Measurements from ENCODE around the gene CARD19. TPM values are rescaled to one million over a fixed set of nuclear protein-coding genes. Genes with fewer than 3 reads are reported as not detected.

CARD19 gene
- total RNA-seq, 1 donor = 38.9 TPM

GRCh38 chr9:93105620-93106019, 9.6 kb downstream of the CARD19 start:
- TF ChIP-seq, protein P1, sequence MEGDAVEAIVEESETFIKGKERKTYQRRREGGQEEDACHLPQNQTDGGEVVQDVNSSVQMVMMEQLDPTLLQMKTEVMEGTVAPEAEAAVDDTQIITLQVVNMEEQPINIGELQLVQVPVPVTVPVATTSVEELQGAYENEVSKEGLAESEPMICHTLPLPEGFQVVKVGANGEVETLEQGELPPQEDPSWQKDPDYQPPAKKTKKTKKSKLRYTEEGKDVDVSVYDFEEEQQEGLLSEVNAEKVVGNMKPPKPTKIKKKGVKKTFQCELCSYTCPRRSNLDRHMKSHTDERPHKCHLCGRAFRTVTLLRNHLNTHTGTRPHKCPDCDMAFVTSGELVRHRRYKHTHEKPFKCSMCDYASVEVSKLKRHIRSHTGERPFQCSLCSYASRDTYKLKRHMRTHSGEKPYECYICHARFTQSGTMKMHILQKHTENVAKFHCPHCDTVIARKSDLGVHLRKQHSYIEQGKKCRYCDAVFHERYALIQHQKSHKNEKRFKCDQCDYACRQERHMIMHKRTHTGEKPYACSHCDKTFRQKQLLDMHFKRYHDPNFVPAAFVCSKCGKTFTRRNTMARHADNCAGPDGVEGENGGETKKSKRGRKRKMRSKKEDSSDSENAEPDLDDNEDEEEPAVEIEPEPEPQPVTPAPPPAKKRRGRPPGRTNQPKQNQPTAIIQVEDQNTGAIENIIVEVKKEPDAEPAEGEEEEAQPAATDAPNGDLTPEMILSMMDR (IDR thresholded peaks at IDR 0.05; ENCODE audit: insufficient read depth, low read length) = no peak
- DNase-seq (ENCODE audit: low read depth) = no peak
- H3K4me3 ChIP-seq (ENCODE audit: low read depth, low read length) = no peak overlapping the region

GRCh38 chr9:93107151-93107824, 11.3 kb downstream of the CARD19 start:
- no peak overlapping the region for H3K4me3 ChIP-seq (ENCODE audit: low read depth, low read length)

GRCh38 chr9:93107825-93108161, 11.8 kb downstream of the CARD19 start:
- TF ChIP-seq, protein P1 (IDR thresholded peaks at IDR 0.05; ENCODE audit: insufficient read depth, low read length) = no peak
- no peak overlapping the region for H3K4me3 ChIP-seq (ENCODE audit: low read depth, low read length)

More at GRCh38 chr9:93107151-93107824, 11.3 kb downstream of the CARD19 start:
- DNase-seq (ENCODE audit: low read depth) = no peak
- TF ChIP-seq, protein P1 (IDR thresholded peaks at IDR 0.05; ENCODE audit: insufficient read depth, low read length) = no peak

DNA sequence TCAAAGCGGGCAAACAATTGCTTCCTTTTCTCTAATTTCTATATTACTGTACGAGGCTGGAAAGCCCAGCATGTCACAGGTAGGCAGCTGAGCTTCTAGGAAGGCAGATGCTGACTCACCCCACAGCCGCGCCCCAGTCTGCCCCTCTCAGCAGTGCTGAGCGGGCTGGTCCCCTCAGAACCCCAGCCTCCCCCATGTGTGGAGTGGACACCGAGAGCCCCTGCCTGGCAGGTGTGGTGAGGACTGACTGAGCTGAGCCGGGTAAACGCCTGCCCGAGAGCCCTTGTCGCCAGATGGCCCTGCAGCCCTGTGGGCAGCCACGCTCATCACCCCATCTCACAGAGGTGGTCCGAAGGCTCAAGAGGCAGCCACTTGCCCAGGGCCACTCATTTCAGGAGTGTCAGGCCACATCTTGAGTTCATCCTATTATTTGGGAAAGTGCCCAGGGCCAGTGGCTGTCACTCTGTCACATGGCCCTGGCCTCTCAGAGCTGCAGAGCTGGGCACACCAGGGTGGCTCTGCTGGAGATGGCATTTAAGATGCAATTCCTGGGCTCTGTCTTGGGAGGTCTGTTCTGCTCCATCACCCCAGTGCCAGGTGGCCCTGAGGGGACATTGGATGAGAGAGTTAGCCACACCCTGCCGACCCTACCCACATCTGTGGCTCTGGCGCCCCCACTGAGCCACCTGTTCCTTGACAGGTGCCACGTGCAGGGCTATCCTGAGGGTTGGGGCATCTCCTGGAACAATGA, 12.4 kb downstream of the CARD19 start:
- DNase-seq (ENCODE audit: low read depth) = no peak
- H3K4me3 ChIP-seq (ENCODE audit: low read depth, low read length) = no peak overlapping the region
- TF ChIP-seq, protein P1 (IDR thresholded peaks at IDR 0.05; ENCODE audit: insufficient read depth, low read length) = no peak

More at GRCh38 chr9:93107825-93108161, 11.8 kb downstream of the CARD19 start:
- no peak for DNase-seq (ENCODE audit: low read depth)

GRCh38 chr9:93110311-93110855, 14.4 kb downstream of the CARD19 start:
- DNase-seq (ENCODE audit: low read depth) = no peak
- TF ChIP-seq, protein P1 (IDR thresholded peaks at IDR 0.05; ENCODE audit: insufficient read depth, low read length) = no peak
- no peak overlapping the region for H3K4me3 ChIP-seq (ENCODE audit: low read depth, low read length)

- TF ChIP-seq, protein P1 (IDR thresholded peaks at IDR 0.05; ENCODE audit: insufficient read depth, low read length) = no peak
- H3K4me3 ChIP-seq (ENCODE audit: low read depth, low read length) = no peak overlapping the region
- no peak for DNase-seq (ENCODE audit: low read depth)
Observed at GRCh38 chr9:93111001-93111370, 15.0 kb downstream of the CARD19 start.

Measured in fibroblast of the aortic adventitia (primary cell).